Thoracic aorta (tissue), 2 donors: ENCODE measurements around the gene TRABD. TPM values are rescaled to one million over a fixed set of nuclear protein-coding genes. Genes with fewer than 3 reads are reported as not detected.
A peak's percentile ranks its signal among the peaks of the same experiment; 100 is the strongest.

ENCODE experiments used
- ATAC-seq: fragments of 150-250 bp; one replicate; pipeline ENCODE4 v1.8.0; 2017; ENCODE audit warnings: low read depth; ENCODE audit not compliant: insufficient number of reproducible peaks, low FRiP score
- DNase-seq: peaks from one replicate; pipeline ENCODE4 v3.0.0-alpha.2; 2020; ENCODE audit warnings: low spot score
- H3K27ac ChIP-seq, 2 donors: fragments of 200-600 bp; sonication (generic); 1 replicate in 1 of 2; 2 replicates in 1 of 2; pipeline ENCODE4 v1.5.1; 2016; ENCODE audit warnings: mild to moderate bottlenecking in 2 of 2, moderate library complexity in 2 of 2
- H3K27me3 ChIP-seq: fragments of 200-600 bp; sonication (generic); replicated peaks from 2 replicates; pipeline ENCODE4 v1.6.0; 2016; ENCODE audit warnings: mild to moderate bottlenecking; ENCODE audit not compliant: insufficient read depth
- H3K36me3 ChIP-seq: fragments of 200-600 bp; sonication (generic); one replicate; pipeline ENCODE4 v1.5.1; 2016
- H3K4me1 ChIP-seq, 2 donors: fragments of 200-600 bp; sonication (generic); 1 replicate in 1 of 2; 2 replicates in 1 of 2; pipeline versions ENCODE4 v1.5.1 to v1.6.0; 2016; ENCODE audit warnings: low read depth in 2 of 2, mild to moderate bottlenecking in 1 of 2; ENCODE audit not compliant: control insufficient read depth in 1 of 2
- H3K4me3 ChIP-seq: fragments of 200-600 bp; sonication (generic); 2 replicates; pipeline ENCODE4 v1.5.1; 2016; ENCODE audit warnings: mild to moderate bottlenecking
- H3K9me3 ChIP-seq: fragments of 200-600 bp; sonication (generic); 2 replicates; pipeline ENCODE4 v1.5.1; 2016
- total RNA-seq, 2 donors: library from RNA; depleted of rRNA; stranded (reverse); fragments of >200 nt; gene quantifications; one replicate each; pipeline versions ENCODE4 v1.1.0 to v1.2.3, GENCODE V29; 2016
- TF ChIP-seq, protein P1 (sequence below): fragments of 200-600 bp; sonication (generic); IDR thresholded peaks from one replicate; pipeline ENCODE4 v1.5.1; 2019; ENCODE audit warnings: antibody characterized with exemption

TRABD gene
- total RNA-seq, 2 donors from 2014 or later: 31.7 to 40.6 TPM

DNA sequence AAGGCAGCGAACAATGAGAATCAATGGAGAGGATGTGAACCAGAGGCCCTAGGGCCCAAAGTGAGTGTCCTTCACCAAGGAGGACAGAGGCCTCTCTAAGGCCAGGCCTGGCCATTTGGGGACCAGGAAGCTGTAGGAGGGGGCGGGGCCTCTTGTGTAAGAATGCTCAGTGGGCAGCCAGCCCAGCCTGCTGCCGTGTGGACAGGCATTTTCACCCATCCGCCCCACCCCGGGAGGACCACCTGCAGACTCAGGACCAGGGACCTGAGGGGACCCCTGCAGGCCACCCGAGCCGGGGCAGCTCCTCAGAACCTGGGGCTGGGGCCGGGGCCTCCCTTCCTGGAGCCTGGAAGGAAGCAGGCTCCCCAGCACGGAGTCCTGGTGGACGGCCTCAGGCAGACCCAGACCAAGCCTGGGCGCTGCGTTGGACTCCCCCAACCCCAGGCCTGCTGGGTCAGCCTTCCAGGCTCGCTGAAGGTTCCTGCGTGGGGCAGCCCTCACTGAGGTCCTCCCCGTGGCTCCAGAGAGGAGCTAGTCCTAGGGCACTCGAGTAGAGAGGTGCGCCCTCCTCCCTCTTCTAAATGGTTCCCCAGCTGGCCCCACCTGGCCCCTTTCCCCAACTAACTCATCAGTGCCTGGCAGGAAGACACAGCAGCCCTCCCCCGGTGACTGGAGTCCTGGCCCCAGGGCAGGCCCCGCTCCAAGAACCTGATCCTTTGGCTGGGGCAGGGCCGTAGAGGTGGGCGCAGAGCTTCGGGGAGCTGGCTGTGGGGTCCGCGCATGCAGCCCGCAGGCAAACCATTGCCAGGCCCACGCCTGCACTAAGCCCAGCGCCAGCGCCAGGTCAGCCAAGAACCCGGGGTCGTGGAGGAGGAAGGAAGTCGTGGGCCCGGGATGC, 1.5 kb upstream of the TRABD start:
- peaks cover 22 to 34% of the 10 kb centered on the region in 2 donors for H3K4me1 ChIP-seq
- TF ChIP-seq, protein P1, sequence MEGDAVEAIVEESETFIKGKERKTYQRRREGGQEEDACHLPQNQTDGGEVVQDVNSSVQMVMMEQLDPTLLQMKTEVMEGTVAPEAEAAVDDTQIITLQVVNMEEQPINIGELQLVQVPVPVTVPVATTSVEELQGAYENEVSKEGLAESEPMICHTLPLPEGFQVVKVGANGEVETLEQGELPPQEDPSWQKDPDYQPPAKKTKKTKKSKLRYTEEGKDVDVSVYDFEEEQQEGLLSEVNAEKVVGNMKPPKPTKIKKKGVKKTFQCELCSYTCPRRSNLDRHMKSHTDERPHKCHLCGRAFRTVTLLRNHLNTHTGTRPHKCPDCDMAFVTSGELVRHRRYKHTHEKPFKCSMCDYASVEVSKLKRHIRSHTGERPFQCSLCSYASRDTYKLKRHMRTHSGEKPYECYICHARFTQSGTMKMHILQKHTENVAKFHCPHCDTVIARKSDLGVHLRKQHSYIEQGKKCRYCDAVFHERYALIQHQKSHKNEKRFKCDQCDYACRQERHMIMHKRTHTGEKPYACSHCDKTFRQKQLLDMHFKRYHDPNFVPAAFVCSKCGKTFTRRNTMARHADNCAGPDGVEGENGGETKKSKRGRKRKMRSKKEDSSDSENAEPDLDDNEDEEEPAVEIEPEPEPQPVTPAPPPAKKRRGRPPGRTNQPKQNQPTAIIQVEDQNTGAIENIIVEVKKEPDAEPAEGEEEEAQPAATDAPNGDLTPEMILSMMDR: no peak
- no peak overlapping the region for H3K27ac ChIP-seq
- no peak for DNase-seq
- no peaks in the 10 kb centered on the region for H3K36me3 ChIP-seq
- no peak for ATAC-seq
- H3K9me3 ChIP-seq: no peaks in the 10 kb centered on the region
- peak overlapping the region; percentile 93 for H3K4me3 ChIP-seq
- no peaks in the 10 kb centered on the region for H3K27me3 ChIP-seq

GRCh38 chr22:50184902-50185374, 775 bp upstream of the TRABD start:
- DNase-seq: no peak
- Histone ChIP-seq H3K27me3 (no peaks in the 10 kb centered on the region), H3K9me3 (no peaks in the 10 kb centered on the region), H3K36me3 (no peaks in the 10 kb centered on the region), H3K27ac (no peak overlapping the region), H3K4me1 (peaks cover 29 to 41% of the 10 kb centered on the region in 2 donors), H3K4me3 (peak overlapping the region; percentile 93)
- ATAC-seq: no peak
- TF ChIP-seq, protein P1: no peak

DNA sequence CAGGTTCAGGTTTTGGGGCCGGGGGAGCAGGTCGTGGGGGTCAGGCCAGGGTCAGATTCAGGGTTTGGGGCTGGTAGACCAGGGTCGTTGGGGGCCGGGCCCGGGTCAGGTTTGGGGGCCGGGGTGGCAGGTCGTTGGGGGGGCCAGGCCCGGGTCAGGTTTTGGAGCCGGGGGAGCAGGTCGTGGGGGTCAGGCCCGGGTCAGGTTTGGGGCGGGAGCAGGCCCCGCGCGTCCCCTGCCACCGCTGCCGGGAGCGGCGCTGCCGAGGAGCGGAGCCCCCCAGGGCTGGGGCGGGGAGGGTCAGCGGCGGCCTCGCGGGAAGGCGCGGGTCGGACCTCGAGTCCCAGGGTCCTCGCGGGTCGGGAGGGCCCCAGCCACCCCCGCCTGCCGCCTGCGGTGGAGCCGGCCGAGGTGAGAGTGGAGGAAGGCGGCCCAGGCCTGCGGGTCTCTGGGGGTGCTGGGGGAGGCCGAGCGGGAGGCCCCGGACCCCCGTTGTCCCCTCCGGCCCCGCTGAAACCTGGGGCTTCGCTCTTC, 535 bp downstream of the TRABD start:
- H3K4me3 ChIP-seq: peak overlapping the region; percentile 93
- no peak for ATAC-seq
- DNase-seq: no peak
- no peaks in the 10 kb centered on the region for H3K27me3 ChIP-seq
- peak overlapping the region in 1 of 2 donors; percentile 49 for H3K27ac ChIP-seq
- TF ChIP-seq, protein P1: no peak
- no peaks in the 10 kb centered on the region for H3K36me3 ChIP-seq
- peaks cover 37 to 54% of the 10 kb centered on the region in 2 donors for H3K4me1 ChIP-seq
- H3K9me3 ChIP-seq: no peaks in the 10 kb centered on the region

GRCh38 chr22:50186761-50187523, 1.2 kb downstream of the TRABD start:
- no peaks in the 10 kb centered on the region for H3K27me3 ChIP-seq
- no peaks in the 10 kb centered on the region for H3K36me3 ChIP-seq
- TF ChIP-seq, protein P1: no peak
- ATAC-seq: no peak
- peak overlapping the region in 1 of 2 donors; percentile 49 for H3K27ac ChIP-seq
- DNase-seq: no peak
- no peaks in the 10 kb centered on the region for H3K9me3 ChIP-seq
- H3K4me3 ChIP-seq: peak overlapping the region; percentile 93
- H3K4me1 ChIP-seq: peaks cover 38 to 55% of the 10 kb centered on the region in 2 donors

DNA sequence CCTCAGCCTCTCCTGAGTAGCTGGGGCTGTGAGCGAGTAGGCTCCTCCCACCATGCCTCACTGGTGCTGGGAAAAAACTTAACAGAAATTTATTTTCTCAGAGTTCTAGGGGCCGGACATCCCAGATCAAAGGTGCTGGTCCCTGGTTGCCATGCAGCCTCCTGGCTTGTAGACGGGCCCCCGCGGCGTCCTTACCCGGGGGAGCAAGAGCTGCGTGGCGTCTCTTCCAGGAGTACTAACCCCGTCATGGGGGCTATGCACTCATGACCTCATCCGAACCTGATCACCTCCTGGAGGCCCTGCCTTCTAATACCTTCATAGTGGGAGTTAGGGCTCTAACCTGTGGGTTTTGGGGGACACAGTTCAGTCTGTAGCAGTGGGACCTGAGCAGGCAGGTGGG, 2.6 kb downstream of the TRABD start:
- no peaks in the 10 kb centered on the region for H3K27me3 ChIP-seq
- TF ChIP-seq, protein P1: no peak
- ATAC-seq: no peak
- no peaks in the 10 kb centered on the region for H3K36me3 ChIP-seq
- H3K4me3 ChIP-seq: no peak overlapping the region
- no peak overlapping the region for H3K27ac ChIP-seq
- no peaks in the 10 kb centered on the region for H3K9me3 ChIP-seq
- DNase-seq: no peak
- peaks cover 38 to 55% of the 10 kb centered on the region in 2 donors for H3K4me1 ChIP-seq
